Hepatocyte (in vitro differentiated cells): Measurements from ENCODE around the gene DIP2C. TPM values are rescaled to one million over a fixed set of nuclear protein-coding genes. Genes with fewer than 3 reads are reported as not detected.

Source experiments
- DNase-seq: peaks from one replicate; pipeline ENCODE4 v3.0.0-alpha.2; 2016; ENCODE audit warnings: low spot score
- H2AFZ ChIP-seq: fragments of 200-600 bp; sonication (generic); 2 replicates; pipeline ENCODE4 v1.6.0; 2016; ENCODE audit warnings: antibody characterized with exemption, mild to moderate bottlenecking
- H3K27ac ChIP-seq: fragments of 200-600 bp; sonication (generic); 2 replicates; pipeline ENCODE4 v1.5.1; 2016; ENCODE audit warnings: mild to moderate bottlenecking
- H3K27me3 ChIP-seq: fragments of 200-600 bp; sonication (generic); 2 replicates; pipeline ENCODE4 v1.6.1; 2016
- H3K36me3 ChIP-seq: fragments of 200-600 bp; sonication (generic); replicated peaks from 2 replicates; pipeline ENCODE4 v1.5.1; 2016; ENCODE audit warnings: low read depth; ENCODE audit not compliant: insufficient read depth
- H3K4me1 ChIP-seq: fragments of 200-600 bp; sonication (generic); 2 replicates; pipeline ENCODE4 v1.5.1; 2016; ENCODE audit warnings: mild to moderate bottlenecking, moderate library complexity; ENCODE audit not compliant: insufficient read depth
- H3K4me2 ChIP-seq: fragments of 200-600 bp; sonication (generic); 2 replicates; pipeline ENCODE4 v1.6.0; 2016
- H3K4me3 ChIP-seq: fragments of 200-600 bp; sonication (generic); 2 replicates; pipeline ENCODE4 v1.5.1; 2016; ENCODE audit warnings: mild to moderate bottlenecking
- H3K79me2 ChIP-seq: fragments of 200-600 bp; sonication (generic); 2 replicates; pipeline ENCODE4 v1.6.0; 2017; ENCODE audit warnings: mild to moderate bottlenecking
- H3K9me2 ChIP-seq: fragments of 200-600 bp; sonication (generic); replicated peaks from 2 replicates; pipeline ENCODE4 v1.6.0; 2017; ENCODE audit warnings: mild to moderate bottlenecking; ENCODE audit not compliant: insufficient read depth
- H3K9me3 ChIP-seq: fragments of 200-600 bp; sonication (generic); 2 replicates; pipeline ENCODE4 v1.5.1; 2016; ENCODE audit warnings: low read depth, mild to moderate bottlenecking
- H4K20me1 ChIP-seq: fragments of 200-600 bp; sonication (generic); 2 replicates; pipeline ENCODE4 v1.6.0; 2016; ENCODE audit warnings: mild to moderate bottlenecking; ENCODE audit not compliant: insufficient read depth, poor library complexity, severe bottlenecking
- CTCF ChIP-seq: fragments of 200-600 bp; sonication (generic); IDR thresholded peaks from 2 replicates; pipeline ENCODE4 v1.5.1; 2016; ENCODE audit warnings: antibody characterized with exemption, mild to moderate bottlenecking; ENCODE audit not compliant: poor library complexity
- EZH2 ChIP-seq: fragments of 200-600 bp; sonication (generic); IDR thresholded peaks from 2 replicates; pipeline ENCODE4 v1.6.1; 2016; ENCODE audit warnings: antibody characterized with exemption, mild to moderate bottlenecking, borderline replicate concordance
- EZH2phosphoT487 ChIP-seq: fragments of 200-600 bp; sonication (generic); IDR thresholded peaks from one replicate; pipeline ENCODE4 v1.6.1; 2018; ENCODE audit warnings: antibody characterized with exemption, mild to moderate bottlenecking, low read depth, moderate library complexity; ENCODE audit not compliant: unreplicated experiment, severe bottlenecking
- WGBS: methylation state at CpG from one replicate; pipeline ENCODE4 v1.1.6; 2016; ENCODE audit warnings: low lambda C conversion rate; ENCODE audit errors: missing lambda C conversion rate; 5-methylcytosine and 5-hydroxymethylcytosine counted together
- polyA plus RNA-seq: library from polyadenylated mRNA; unstranded; fragments of >200 nt; fragmentation: Nextera tagmentation; extraction: Ambion mirVana; gene quantifications from 2 replicates; pipeline ENCODE4 v1.2.1, GENCODE V29; 2016
- total RNA-seq: library from RNA; depleted of rRNA; stranded (reverse); fragments of >200 nt; gene quantifications from 2 replicates; pipeline ENCODE4 v1.2.3, GENCODE V29; 2014

DIP2C gene
- total and polyA plus RNA-seq, 2 experiments from 2014 or later, result 11.1 to 12.8 TPM

- peaks cover 92% of the 10 kb centered on the region for H3K79me2 ChIP-seq
- no peaks in the 10 kb centered on the region for H3K9me3 ChIP-seq
- TF ChIP-seq CTCF (no peak), EZH2 (no peak), EZH2phosphoT487 (no peak)
- DNase-seq, result no peak
- H3K27me3 ChIP-seq, result no peaks in the 10 kb centered on the region
- no peak overlapping the region for H3K4me2 ChIP-seq
- H3K9me2 ChIP-seq, result no peaks in the 10 kb centered on the region
- no peaks in the 10 kb centered on the region for H3K36me3 ChIP-seq
- H3K4me3 ChIP-seq, result no peak overlapping the region
- 95% methylated on average over 17 of the region's 17 CpGs for WGBS
- no peak overlapping the region for H2AFZ ChIP-seq
- H4K20me1 ChIP-seq, result peaks cover 64% of the 10 kb centered on the region
- H3K27ac ChIP-seq, result no peak overlapping the region
- no peaks in the 10 kb centered on the region for H3K4me1 ChIP-seq
Measured at GRCh38 chr10:668786-669485, 20.5 kb downstream of the DIP2C start.

GRCh38 chr10:667602-668143 is 21.8 kb downstream of the DIP2C start:
- DNase-seq, result no peak
- no peaks in the 10 kb centered on the region for H3K9me2 ChIP-seq
- peaks cover 92% of the 10 kb centered on the region for H3K79me2 ChIP-seq
- TF ChIP-seq CTCF (no peak), EZH2 (no peak), EZH2phosphoT487 (no peak)
- no peaks in the 10 kb centered on the region for H3K36me3 ChIP-seq
- WGBS, result 97% methylated on average over 7 of the region's 7 CpGs
- no peak overlapping the region for H3K4me2 ChIP-seq
- H3K4me3 ChIP-seq, result no peak overlapping the region
- no peaks in the 10 kb centered on the region for H3K9me3 ChIP-seq
- H3K27ac ChIP-seq, result no peak overlapping the region
- no peaks in the 10 kb centered on the region for H3K4me1 ChIP-seq
- H4K20me1 ChIP-seq, result peaks cover 66% of the 10 kb centered on the region
- no peak overlapping the region for H2AFZ ChIP-seq
- H3K27me3 ChIP-seq, result no peaks in the 10 kb centered on the region

GRCh38 chr10:667096-667495 is 22.4 kb downstream of the DIP2C start:
- peaks cover 64% of the 10 kb centered on the region for H4K20me1 ChIP-seq
- no peaks in the 10 kb centered on the region for H3K27me3 ChIP-seq
- H2AFZ ChIP-seq, result no peak overlapping the region
- H3K36me3 ChIP-seq, result no peaks in the 10 kb centered on the region
- H3K9me2 ChIP-seq, result no peaks in the 10 kb centered on the region
- no peak overlapping the region for H3K27ac ChIP-seq
- H3K9me3 ChIP-seq, result no peaks in the 10 kb centered on the region
- H3K4me3 ChIP-seq, result no peak overlapping the region
- H3K4me2 ChIP-seq, result no peak overlapping the region
- 92% methylated on average over 15 of the region's 15 CpGs for WGBS
- H3K79me2 ChIP-seq, result peaks cover 92% of the 10 kb centered on the region
- no peak for DNase-seq
- TF ChIP-seq EZH2, result no peak
- TF ChIP-seq CTCF, result no peak
- no peak for TF ChIP-seq EZH2phosphoT487
- H3K4me1 ChIP-seq, result no peaks in the 10 kb centered on the region
